GM21390 (cell line): ENCODE results near the gene TMEM63C.

Experiments
- ATAC-seq: cut with Tn5 transposase; IDR thresholded peaks from one replicate; pipeline ENCODE4 v1.9.1; 2021; ENCODE audit not compliant: unreplicated experiment

Gene TMEM63C, protein sequence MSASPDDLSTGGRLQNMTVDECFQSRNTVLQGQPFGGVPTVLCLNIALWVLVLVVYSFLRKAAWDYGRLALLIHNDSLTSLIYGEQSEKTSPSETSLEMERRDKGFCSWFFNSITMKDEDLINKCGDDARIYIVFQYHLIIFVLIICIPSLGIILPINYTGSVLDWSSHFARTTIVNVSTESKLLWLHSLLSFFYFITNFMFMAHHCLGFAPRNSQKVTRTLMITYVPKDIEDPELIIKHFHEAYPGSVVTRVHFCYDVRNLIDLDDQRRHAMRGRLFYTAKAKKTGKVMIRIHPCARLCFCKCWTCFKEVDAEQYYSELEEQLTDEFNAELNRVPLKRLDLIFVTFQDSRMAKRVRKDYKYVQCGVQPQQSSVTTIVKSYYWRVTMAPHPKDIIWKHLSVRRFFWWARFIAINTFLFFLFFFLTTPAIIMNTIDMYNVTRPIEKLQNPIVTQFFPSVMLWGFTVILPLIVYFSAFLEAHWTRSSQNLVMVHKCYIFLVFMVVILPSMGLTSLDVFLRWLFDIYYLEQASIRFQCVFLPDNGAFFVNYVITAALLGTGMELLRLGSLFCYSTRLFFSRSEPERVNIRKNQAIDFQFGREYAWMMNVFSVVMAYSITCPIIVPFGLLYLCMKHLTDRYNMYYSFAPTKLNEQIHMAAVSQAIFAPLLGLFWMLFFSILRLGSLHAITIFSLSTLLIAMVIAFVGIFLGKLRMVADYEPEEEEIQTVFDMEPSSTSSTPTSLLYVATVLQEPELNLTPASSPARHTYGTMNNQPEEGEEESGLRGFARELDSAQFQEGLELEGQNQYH

DNA sequence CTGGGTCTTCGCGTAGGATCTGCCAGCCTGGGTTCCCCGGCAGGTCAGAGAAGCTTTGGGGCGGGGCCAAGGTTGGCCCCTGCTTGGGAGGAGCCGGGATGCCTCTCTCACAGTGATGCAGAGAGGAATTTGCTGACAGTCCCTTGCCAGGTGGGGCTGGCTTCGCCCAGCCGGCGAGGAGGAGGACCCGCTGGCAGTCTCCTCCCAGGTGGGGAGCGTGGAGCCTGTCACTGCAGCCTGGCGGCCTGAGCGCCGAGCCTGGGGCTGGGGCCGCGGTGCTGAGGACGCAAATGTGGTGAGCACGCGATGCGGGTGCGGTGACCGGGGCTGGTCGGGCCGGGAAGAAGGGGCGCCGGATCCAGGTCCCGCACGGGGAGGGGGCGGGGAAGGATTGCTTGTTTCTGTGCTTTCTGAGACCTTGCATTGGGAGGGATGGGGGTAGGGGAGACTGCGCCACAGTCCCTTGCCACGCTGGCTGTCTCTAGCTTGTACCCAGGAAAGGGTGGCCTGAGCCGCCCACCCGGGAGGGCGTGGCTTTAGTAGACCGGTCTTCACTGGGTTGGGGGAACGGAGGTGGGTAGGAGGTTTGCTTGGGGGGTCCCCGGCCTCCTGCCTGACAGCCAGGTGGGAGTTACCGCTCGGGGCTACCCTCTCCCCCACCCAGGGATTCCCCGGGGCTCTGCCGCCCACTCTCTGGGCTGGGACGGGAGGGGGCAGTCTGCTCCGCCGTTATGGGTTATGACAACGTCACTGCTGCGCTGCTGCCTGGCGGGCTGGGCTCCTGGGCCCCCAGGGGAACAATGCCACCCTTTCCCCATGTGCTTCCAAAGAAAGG lies at the start of gene TMEM63C:
TMEM63C (plus strand) TSS at position 196 of the 835 bp plus-strand sequence. CDS start 37,016 bp downstream, outside the sequence.
- peak; percentile 75 for ATAC-seq

DNA sequence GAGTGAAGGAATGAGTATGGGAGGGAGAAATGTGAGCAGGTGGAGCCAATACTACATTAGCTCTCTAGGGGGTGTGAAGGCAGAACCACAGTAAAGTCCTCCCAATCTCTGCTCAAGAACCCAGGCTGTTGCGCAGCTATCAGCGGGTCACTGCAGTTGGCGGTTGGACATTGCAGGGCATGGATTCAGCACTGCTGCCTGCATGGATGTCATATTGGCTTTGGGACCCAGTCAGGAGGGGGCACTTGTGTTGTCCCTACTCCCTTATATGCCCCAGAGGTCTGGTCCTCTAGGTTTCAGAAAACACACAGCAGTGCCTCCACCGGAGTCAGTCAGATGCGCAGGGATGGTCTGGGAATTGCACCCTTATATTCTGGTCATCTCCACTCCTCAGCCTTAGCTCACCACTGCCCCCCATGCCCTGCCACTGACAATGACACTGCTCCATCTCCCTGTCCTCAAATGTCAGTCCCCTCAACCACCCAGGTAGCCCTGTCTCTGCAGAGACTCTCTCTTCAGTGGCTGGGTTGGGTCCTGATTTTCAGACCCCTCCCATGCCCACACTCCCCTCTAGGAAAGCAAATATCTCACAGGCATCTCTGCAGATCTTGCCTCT lies 49.6 kb upstream of the TMEM63C start:
- ATAC-seq: no peak

DNA sequence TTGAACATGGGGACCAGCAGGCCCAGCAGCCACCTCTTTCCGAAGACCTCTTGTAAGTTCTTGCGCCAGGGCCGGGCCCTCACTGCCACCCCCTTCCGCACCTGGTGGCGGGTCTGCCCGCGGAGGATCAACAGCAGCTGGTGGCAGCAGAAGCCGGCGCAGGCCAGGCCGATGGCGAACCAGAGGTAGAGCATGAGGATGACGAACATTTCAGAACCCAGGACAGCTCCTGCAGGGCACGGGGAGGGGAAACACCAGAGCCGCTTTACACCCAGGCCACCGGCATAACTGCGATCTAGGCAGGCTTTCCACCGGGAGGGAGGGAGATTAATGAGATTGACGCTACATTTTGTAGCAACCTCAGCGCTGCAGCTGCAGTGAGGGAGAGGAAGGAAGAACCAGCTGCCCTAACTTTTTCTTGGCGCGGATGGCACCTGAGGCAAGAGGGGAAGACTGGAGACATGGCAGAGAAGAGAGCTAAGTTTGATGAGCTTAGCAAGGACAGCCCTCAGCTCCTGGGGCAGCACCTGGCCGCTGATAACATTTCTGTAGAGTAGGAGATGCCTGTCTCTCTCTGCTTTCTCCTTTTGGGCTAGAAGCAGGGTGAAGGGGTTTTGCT lies 47.8 kb upstream of the TMEM63C start:
- no peak for ATAC-seq

DNA sequence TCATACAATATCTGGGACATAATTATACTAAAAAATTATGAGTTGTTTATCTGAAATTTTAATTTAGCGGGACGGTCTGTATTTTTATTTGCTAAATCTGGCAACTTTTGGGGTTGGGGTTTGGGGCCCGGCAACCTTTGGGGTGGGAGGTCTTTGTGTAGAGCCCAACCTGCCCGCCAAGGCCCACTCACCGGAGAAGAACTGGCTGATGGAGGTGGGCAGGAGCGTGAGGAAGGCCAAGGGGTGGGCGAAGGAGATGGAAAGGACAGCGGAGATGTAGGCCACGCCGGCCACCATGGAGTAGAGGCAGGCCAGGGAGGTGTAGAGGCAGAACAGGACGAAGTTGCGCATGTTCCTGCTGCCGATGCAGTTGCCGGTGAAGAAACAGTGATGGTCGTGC lies 42.6 kb upstream of the TMEM63C start:
- ATAC-seq: no peak

DNA sequence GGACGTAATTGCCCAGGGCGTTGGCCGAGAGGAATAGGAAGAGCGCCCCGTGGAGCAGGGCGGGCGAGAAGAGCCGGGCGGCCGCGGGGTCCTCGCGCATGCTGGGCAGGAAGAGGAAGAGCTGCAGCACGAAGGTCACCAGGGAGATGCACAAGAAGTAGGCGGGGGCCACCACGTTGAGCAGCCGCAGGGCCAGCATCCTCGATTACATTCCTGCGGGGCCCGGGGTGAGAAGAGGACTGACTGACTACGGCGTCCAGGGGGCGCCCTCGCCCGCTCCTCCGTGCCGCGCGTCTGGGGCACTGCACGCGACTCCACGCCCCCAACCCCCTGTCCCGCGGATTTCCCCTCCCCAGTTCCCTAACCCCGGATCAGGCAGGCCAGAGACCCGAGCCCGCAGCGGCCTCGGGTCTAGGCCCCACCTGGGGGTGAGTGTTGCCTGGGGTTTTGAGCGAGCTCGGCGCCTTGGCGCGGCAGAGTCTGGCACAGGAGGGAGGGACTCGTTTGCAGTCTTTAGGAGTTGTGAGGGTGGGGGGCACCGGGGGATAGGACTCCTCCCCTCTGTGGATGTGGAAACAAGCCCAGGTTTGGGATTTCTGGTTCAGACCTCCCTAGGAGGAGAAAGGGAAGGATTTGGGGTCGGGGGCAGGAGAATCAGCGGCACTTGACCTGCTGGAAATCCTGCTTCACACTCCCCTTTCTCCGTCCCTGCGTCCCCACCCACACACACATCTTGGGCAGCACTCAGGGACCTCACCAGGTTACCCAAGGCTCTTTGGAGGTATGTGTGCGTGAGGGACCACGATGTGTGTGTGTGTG lies 41.8 kb upstream of the TMEM63C start:
- ATAC-seq: no peak

DNA sequence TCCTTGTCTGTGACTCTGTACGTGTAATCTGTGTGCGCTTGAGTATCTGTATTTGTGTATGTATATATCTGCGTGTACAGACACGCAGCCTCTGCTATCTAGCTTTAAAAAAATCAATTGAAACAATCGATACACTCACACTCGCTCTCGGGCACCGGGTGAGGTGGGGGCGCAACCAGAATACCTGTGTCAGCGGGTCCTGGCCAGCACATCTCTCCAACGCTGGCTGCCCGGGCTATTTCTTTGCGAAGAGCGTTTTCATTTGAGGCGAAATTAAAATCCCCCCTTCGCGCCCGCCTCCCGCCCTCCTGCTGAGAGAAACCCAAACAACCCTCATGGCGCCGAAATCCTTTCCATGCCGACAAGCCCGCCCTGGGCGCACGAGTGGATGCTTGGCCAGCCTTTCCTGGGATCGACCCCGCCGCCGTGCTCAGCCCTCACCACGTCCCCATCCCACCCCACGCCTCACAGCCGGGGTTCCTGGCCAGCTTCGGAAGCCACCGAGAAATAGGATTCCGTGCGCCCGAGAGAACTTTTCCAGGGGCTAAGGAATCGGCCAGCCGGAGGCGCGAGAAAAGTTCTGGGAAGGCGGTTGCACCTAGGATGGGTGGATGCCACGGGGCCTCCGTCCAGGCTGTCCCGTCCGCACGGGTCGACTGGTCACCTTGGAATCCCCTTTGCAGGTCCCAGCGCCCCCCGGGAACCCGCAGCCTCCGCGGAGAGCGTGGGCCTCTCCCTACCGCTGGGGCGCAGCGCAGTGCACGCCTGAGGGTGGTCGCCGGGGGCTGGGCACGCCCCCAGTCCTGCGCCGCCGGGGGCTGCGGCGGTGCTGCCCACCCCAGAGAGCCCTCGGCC lies 41.0 kb upstream of the TMEM63C start:
- ATAC-seq: no peak

DNA sequence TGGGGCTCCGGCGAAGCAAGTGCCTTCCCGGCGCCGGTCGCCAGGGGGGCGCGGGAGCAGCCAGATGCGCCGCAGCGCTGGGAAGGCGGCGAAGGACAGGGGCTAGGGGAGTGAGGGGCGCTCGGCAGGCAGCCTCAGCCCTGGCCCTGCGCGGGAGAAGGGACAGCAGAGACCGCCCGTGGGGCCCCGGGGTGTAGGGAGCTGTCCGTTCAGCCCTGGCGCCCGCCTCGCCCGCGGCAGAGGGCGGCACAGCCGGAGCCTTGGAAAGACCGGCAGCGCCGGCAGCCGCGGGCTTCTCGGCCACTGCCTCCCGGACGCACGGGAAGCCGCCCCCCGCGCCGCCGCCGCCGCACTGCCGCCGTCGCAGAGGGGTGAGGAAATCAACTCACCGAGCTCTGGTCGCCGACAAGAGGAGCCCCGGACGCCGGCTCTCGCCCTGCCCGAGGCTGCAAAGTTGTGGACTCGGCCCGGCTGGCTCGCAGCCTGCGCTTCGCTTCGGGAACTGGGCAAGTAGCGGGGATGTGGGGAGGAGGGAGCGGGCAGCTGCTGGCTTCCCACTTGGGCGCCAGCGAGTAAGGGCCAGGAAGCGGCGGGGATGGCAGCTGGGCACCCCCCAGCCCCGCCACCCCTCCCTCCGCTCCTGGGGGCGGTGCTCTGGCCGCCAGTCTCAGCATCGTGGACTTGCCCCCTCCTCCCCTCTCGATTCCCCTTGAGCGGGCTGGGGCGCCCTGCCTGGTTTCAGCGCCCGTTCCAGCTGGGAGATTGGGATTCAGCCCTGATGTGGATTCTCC lies 40.2 kb upstream of the TMEM63C start, which contains the start of gene ZDHHC22:
ZDHHC22 (minus strand) TSS at position 578 of the 791 bp plus-strand sequence. CDS start 2,053 bp downstream, outside the sequence.
- ATAC-seq: no peak

DNA sequence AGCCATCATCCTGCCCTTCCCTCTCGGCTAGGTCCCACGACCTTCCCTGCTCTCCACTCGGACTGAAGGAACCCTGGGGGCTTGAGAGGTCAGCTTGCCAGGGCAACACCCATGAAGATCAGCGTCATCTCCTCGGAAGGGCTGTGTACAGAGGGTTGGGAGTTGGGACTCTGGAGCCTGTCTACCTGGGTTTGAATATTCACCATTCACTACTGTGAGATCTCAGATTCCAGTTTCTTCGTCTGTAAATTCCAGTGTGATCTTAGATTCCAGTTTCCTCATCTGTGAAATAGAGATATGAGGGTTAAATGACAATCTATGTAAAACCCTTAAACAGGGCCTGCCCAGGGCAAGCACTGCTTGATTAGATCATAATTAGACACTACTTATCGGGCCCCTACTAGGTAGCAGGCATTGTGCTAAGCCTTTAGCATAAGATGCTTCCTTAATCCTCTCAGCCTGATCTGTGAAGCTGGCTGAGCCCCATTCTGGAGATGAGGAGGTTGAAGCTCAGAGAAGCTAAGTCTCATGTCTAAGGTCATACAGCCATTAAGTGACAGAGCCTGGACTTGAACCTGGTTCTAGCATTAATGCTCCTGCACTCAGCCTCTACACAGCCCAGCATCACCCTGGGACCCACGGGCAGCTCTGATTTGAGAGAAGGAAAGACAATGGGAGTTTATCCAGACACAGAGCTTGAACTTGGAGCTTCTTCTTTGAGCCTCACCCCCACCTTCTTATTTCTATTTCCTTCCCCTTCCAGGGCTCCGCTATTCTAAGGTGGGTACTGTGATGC lies 39.4 kb upstream of the TMEM63C start:
- ATAC-seq: no peak

DNA sequence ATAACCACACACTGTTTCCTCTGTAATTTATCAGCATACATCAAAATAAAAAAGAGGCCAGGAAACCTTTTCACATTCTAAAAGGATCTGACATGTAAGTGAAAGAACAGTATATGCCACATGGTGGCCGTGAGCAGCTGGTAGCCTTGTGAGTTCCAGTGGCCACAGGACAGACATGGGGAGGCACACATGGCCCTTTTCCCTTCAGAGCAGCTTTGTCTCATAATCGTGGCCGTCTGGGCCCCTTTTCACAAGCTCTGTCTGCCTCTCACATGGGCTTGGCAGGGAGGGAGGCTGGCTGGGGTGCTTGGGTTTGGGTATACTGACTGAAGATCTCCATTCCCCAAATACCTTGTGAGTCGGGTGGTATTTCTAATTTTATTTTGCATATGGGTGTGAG lies 38.5 kb upstream of the TMEM63C start:
- ATAC-seq: no peak

DNA sequence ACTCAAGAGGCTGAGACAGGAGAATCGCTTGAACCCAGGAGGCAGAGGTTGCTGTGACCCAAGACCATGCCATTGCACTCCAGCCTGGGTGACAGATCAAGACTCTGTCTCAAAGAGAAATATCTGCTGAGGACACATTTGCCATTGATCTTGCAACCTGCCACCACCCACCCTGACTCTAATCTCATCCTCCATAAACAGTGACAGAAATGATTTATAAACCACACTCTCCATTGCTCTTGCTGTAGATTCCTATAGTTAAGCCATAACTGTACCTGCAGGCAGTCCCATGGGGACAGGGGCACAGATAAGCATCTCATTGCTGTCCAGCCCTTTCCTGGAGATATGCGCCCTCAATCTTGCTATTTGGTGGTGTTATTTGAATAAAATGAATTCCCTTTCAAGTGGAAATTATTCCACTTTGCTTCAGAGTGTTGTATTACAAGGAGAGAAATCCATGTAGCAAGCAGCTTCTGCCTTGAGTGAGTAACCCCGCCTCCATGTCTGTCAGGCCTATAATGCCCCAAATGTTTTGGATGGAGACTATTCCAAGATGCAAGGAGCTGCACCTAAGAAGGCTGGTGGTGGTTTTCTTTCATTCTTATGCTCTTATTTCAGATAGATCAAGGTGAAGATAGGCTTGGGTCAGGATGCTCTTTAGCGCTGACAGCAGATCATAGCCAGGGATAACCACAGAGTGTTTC lies 37.0 kb upstream of the TMEM63C start:
- no peak for ATAC-seq

DNA sequence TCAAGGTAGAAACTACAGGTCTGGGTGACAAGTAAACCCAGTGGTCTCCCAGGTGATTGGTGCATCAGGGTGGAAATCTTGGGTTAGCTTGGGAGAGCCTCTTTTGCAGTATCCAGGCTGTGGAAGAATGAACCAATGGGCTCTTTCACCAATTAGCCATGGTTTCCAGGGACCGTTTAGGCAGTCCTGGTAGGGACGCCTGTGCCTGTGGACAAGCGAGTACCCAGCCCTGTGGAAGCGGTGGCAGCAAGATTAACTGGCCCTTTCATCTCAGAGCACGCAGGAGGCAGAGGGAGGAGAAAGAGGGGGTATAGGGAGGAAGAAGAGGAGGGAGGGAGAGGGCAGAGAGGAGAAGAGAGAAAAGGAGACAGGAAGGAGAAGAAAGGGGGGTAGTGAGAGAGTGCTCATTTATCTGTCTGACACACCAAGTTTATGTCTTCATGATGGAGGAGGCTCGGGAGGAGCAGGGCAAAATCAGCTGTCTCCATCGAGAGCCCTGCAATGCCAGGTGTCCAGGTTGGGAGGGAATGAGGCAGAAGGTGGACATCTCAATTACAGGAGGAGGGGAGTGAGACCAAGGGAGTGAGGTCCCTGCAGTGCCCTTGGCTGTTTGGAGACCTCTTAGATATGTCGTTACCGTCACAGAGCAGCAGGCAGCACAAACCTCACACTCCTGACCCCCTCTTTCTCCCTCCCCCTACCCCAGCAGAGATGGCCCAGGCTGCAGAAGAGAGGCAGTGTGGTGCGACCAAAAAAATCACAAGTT lies 35.4 kb upstream of the TMEM63C start:
- ATAC-seq: no peak

DNA sequence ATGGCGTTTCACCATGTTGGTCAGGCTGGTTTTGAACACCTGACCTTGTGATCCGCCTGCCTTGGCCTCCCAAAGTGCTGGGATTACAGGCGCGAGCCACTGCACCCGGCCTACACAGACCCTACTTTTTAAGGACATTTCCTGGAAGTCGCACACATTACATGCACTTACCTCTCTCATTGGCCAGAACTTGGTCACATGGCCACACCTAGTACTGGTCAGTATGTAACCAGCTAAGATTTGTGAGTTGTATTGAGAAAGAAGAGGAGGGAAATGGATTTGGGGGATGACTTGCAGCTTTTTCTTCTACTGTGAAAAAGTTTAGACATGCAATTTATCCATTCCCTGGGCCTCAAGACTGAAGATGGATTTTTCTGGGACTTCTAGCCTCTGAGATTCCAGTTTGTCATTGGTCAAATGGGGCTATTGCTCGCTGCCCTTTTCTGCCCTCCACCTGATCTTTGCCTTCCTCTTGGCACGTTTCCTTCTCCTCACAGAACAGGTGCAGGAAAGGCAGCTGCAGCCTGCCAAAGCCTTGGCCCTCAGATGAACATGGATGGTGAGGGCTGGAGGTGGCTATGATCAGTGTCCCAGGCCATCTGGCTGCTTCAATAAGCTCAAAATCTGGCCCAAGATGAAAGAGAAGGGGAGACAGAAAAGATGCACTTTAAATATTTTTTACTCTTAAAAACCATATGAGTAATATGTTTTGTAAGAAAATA lies 32.9 kb upstream of the TMEM63C start:
- no peak for ATAC-seq

DNA sequence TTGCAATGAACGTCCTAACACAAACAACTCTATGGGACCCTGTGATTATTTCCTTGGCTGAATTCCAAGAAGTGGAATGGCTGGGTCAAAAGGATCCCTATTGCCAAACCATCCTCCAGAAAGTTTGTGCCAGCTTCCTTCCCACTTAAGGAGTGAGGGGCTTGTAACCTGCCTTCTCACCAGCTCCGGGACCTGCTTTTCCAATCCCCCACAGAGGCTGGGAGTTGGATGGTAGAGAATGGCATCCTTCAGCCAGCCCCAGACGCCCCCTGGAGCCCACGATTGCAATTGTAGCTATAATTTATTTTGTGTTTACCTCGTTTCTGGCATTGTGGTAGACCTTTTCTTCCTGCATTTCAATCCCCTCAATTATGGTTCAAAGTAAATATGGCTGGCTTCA lies 30.4 kb upstream of the TMEM63C start:
- no peak for ATAC-seq

DNA sequence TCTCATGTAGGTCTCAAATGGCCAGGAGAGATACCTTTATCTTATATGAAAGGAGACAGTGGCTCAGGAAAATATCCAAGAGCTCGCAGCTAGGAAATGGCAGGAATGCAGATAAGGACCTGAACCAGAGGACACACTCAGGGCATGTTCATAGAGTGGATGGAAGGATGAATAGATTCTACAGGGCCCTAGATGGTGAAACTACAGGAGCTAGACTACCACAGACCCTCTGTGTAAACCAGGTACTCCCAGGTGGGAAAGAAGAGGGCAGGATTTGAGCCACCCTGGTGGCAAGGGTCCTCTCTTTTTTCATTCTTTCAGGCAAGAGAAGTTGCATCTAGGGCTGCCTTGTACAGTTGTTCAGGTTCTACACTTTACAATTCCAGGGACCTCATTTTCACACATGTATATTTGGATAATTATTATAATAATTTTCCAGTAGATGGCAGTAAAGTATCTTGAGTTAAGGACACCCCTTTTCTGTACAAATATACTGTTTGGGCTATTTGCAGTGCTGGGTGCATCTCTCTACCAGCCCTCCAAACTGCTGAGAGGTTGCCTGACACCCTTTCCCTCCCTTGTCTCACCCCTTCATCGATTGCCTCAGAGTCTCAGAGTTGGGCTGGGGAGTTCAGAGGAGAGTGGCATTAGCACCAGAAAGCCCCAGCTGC lies 29.5 kb upstream of the TMEM63C start:
- ATAC-seq: no peak
